Measurements from ENCODE around the gene TDP2.

DNA sequence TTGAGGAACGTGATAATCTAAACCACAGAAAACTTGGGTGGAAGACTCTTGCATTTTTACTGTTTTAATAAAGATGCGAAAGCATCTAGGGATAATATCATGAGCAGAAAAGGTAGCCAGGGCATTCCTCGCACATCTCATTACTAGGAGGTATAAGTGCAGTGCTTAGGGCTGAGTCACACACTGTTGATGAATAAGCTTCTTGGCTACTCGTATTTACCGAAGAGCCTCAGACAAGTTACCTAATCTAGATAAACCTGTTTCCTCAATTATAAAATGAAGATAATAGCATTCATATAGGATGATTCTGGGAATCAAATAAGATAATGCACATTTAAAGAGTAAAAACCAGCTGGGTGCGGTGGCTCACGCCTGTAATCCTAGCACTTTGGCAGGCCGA, 19.9 kb downstream of the TDP2 start:
- TF ChIP-seq POLR2A (conservative IDR thresholded peaks at IDR 0.05) (no peak), ZFP36 (IDR thresholded peaks at IDR 0.05; ENCODE audit: low read depth, low read length, partially characterized antibody) (no peak), MXI1 (IDR thresholded peaks at IDR 0.05; ENCODE audit: low read depth, low read length) (no peak), JUN (IDR thresholded peaks at IDR 0.05; ENCODE audit: borderline replicate concordance, low read depth, low read length) (no peak), JUN (CRISPR knock-in tag; IDR thresholded peaks at IDR 0.05; ENCODE audit: borderline replicate concordance) (no peak), CREM (IDR thresholded peaks at IDR 0.05; ENCODE audit: low read depth) (no peak)
- TF ChIP-seq, protein P1, sequence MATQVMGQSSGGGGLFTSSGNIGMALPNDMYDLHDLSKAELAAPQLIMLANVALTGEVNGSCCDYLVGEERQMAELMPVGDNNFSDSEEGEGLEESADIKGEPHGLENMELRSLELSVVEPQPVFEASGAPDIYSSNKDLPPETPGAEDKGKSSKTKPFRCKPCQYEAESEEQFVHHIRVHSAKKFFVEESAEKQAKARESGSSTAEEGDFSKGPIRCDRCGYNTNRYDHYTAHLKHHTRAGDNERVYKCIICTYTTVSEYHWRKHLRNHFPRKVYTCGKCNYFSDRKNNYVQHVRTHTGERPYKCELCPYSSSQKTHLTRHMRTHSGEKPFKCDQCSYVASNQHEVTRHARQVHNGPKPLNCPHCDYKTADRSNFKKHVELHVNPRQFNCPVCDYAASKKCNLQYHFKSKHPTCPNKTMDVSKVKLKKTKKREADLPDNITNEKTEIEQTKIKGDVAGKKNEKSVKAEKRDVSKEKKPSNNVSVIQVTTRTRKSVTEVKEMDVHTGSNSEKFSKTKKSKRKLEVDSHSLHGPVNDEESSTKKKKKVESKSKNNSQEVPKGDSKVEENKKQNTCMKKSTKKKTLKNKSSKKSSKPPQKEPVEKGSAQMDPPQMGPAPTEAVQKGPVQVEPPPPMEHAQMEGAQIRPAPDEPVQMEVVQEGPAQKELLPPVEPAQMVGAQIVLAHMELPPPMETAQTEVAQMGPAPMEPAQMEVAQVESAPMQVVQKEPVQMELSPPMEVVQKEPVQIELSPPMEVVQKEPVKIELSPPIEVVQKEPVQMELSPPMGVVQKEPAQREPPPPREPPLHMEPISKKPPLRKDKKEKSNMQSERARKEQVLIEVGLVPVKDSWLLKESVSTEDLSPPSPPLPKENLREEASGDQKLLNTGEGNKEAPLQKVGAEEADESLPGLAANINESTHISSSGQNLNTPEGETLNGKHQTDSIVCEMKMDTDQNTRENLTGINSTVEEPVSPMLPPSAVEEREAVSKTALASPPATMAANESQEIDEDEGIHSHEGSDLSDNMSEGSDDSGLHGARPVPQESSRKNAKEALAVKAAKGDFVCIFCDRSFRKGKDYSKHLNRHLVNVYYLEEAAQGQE (IDR thresholded peaks at IDR 0.05; ENCODE audit: borderline replicate concordance) = no peak
- TF ChIP-seq, protein P1 (CRISPR knock-in tag; IDR thresholded peaks at IDR 0.05; ENCODE audit: low read depth) = no peak
- TF ChIP-seq, protein P2, sequence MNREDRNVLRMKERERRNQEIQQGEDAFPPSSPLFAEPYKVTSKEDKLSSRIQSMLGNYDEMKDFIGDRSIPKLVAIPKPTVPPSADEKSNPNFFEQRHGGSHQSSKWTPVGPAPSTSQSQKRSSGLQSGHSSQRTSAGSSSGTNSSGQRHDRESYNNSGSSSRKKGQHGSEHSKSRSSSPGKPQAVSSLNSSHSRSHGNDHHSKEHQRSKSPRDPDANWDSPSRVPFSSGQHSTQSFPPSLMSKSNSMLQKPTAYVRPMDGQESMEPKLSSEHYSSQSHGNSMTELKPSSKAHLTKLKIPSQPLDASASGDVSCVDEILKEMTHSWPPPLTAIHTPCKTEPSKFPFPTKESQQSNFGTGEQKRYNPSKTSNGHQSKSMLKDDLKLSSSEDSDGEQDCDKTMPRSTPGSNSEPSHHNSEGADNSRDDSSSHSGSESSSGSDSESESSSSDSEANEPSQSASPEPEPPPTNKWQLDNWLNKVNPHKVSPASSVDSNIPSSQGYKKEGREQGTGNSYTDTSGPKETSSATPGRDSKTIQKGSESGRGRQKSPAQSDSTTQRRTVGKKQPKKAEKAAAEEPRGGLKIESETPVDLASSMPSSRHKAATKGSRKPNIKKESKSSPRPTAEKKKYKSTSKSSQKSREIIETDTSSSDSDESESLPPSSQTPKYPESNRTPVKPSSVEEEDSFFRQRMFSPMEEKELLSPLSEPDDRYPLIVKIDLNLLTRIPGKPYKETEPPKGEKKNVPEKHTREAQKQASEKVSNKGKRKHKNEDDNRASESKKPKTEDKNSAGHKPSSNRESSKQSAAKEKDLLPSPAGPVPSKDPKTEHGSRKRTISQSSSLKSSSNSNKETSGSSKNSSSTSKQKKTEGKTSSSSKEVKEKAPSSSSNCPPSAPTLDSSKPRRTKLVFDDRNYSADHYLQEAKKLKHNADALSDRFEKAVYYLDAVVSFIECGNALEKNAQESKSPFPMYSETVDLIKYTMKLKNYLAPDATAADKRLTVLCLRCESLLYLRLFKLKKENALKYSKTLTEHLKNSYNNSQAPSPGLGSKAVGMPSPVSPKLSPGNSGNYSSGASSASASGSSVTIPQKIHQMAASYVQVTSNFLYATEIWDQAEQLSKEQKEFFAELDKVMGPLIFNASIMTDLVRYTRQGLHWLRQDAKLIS (CRISPR knock-in tag; IDR thresholded peaks at IDR 0.05) = no peak
